Brain microvascular endothelial cell (primary cell): ENCODE data around the gene ITIH4.

Source experiments
- DNase-seq: peaks from one replicate; pipeline ENCODE4 v3.0.0-alpha.2; 2020
- H3K27ac ChIP-seq: fragments of 250-450 bp; sonication (Bioruptor Pico); 2 replicates; pipeline ENCODE4 v1.5.1; 2020; ENCODE audit warnings: mild to moderate bottlenecking, moderate library complexity
- H3K27me3 ChIP-seq: fragments of 250-450 bp; sonication (Bioruptor Pico); replicated peaks from 2 replicates; pipeline ENCODE4 v1.5.1; 2020; ENCODE audit warnings: mild to moderate bottlenecking
- H3K36me3 ChIP-seq: fragments of 250-450 bp; sonication (Bioruptor Pico); replicated peaks from 2 replicates; pipeline ENCODE4 v1.5.1; 2020; ENCODE audit warnings: mild to moderate bottlenecking
- H3K4me3 ChIP-seq: 2 replicates; pipeline ENCODE4 v1.5.1; 2011; ENCODE audit warnings: low read depth, mild to moderate bottlenecking, control low read depth, low read length, moderate library complexity
- in situ Hi-C: cut with HindIII; loops from 2 replicates; pipeline ENCODE4 v1.10.0; 2017; ENCODE audit warnings: low sequenced_read_pairs, low pct_ligation_motif_present
- TF ChIP-seq, protein P1 (sequence below): IDR thresholded peaks from 2 replicates; pipeline ENCODE4 v1.5.1; 2011; ENCODE audit warnings: low read depth, mild to moderate bottlenecking, moderate library complexity, low read length, control low read depth, inconsistent platforms; ENCODE audit errors: missing control alignments

ITIH4 gene

GRCh38 chr3:52820736-52821135 lies 9.7 kb downstream of the ITIH4 start:
- TF ChIP-seq, protein P1, sequence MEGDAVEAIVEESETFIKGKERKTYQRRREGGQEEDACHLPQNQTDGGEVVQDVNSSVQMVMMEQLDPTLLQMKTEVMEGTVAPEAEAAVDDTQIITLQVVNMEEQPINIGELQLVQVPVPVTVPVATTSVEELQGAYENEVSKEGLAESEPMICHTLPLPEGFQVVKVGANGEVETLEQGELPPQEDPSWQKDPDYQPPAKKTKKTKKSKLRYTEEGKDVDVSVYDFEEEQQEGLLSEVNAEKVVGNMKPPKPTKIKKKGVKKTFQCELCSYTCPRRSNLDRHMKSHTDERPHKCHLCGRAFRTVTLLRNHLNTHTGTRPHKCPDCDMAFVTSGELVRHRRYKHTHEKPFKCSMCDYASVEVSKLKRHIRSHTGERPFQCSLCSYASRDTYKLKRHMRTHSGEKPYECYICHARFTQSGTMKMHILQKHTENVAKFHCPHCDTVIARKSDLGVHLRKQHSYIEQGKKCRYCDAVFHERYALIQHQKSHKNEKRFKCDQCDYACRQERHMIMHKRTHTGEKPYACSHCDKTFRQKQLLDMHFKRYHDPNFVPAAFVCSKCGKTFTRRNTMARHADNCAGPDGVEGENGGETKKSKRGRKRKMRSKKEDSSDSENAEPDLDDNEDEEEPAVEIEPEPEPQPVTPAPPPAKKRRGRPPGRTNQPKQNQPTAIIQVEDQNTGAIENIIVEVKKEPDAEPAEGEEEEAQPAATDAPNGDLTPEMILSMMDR: peak; percentile 86
- H3K27ac ChIP-seq: no peak overlapping the region
- in situ Hi-C loops: no loop called here
- DNase-seq: no peak
- no peaks in the 10 kb centered on the region for H3K27me3 ChIP-seq
- H3K4me3 ChIP-seq: no peak overlapping the region
- H3K36me3 ChIP-seq: no peaks in the 10 kb centered on the region

GRCh38 chr3:52819936-52820335 lies 10.5 kb downstream of the ITIH4 start:
- DNase-seq: no peak
- in situ Hi-C loops: no loop called here
- Histone ChIP-seq H3K27me3 (no peaks in the 10 kb centered on the region), H3K27ac (no peak overlapping the region), H3K4me3 (no peak overlapping the region), H3K36me3 (no peaks in the 10 kb centered on the region)
- TF ChIP-seq, protein P1: peak; percentile 0

GRCh38 chr3:52817860-52818259 lies 12.6 kb downstream of the ITIH4 start:
- no peak for DNase-seq
- no peak overlapping the region for H3K27ac ChIP-seq
- TF ChIP-seq, protein P1: no peak
- H3K36me3 ChIP-seq: no peaks in the 10 kb centered on the region
- H3K27me3 ChIP-seq: no peaks in the 10 kb centered on the region
- no peak overlapping the region for H3K4me3 ChIP-seq
- in situ Hi-C loops: no loop called here

- TF ChIP-seq, protein P1: no peak
- no peak overlapping the region for H3K27ac ChIP-seq
- DNase-seq: no peak
- H3K4me3 ChIP-seq: no peak overlapping the region
- no peaks in the 10 kb centered on the region for H3K27me3 ChIP-seq
- in situ Hi-C loops: no loop called here
- H3K36me3 ChIP-seq: no peaks in the 10 kb centered on the region
Observed at GRCh38 chr3:52817221-52817620, 13.3 kb downstream of the ITIH4 start.

DNA sequence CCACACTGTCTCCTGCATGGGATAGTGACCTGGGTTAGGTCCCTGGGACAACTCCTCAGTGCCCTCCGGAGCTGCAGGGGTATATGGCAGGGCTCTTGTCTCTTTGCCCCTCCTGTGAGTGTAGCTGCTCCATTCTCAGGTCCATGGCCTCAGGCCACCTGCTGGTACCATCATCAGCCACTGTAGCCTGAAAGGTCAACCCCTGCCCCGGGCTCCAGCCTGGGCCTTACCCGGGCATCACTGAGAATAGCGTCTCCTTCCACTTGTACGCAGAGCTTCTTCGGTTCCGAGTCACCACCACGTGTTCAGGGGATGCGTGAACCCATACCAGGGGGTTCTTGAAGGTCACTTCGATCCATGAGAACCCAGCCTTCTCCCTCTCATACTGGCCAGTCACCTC lies 13.8 kb downstream of the ITIH4 start:
- in situ Hi-C loops: no loop called here
- DNase-seq: no peak
- Histone ChIP-seq H3K27me3 (no peaks in the 10 kb centered on the region), H3K4me3 (no peak overlapping the region), H3K27ac (no peak overlapping the region), H3K36me3 (no peaks in the 10 kb centered on the region)
- TF ChIP-seq, protein P1: no peak

- TF ChIP-seq, protein P1: no peak
- DNase-seq: no peak
- in situ Hi-C loops: no loop called here
- Histone ChIP-seq H3K4me3 (no peak overlapping the region), H3K27me3 (no peaks in the 10 kb centered on the region), H3K27ac (no peak overlapping the region), H3K36me3 (no peaks in the 10 kb centered on the region)
Observed at GRCh38 chr3:52816199-52816598, 14.3 kb downstream of the ITIH4 start.
